T-helper 9 cell (primary cell): ENCODE results near the gene SRP68.

Source experiments
- DNase-seq: peaks from one replicate; pipeline ENCODE4 v3.0.0-alpha.2; 2020

Gene SRP68

DNA sequence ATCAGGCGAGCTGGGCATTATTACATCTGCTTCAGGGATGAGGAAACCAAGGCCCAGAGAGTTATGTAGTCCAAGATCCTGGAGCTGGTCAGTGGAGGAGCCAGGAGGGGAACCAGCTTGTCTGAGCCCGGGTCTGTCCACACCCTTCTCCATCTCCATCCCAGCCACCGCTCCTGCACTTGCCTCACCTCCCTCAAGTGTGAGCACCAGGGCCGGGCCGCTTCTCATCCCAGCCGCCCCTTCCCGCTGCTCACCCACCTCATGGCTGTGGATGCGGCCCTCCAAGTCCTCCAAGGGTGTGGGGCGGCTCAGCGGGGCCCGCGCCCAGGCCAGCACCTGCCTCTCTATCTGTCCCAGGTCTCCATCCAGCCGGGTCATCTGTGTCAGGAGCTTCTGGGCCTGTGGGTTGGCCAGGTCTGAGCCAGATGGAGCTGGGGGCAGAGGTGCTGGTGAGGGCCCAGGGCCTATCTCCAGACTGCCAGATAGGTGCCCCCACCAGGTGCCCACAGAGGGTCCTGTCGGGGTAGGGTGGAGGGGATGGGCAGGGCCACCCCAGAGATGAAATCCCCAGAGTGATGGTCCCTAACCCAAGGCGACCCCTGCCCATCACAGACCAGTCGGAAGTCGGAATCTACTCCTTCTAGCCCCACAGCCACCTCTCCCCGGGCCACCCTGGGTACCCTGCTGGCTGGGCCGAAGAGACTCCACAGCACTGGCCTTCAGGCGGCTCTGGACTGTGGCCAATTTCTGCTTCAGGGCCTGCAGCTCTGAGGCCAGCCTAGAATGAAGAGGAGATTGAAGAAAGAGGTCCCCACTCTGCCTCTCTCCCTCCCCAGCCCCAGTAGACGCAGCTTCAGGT lies 54.6 kb downstream of the SRP68 start:
- no peak for DNase-seq

GRCh38 chr17:76014925-76015261 lies 57.4 kb downstream of the SRP68 start:
- no peak for DNase-seq

DNA sequence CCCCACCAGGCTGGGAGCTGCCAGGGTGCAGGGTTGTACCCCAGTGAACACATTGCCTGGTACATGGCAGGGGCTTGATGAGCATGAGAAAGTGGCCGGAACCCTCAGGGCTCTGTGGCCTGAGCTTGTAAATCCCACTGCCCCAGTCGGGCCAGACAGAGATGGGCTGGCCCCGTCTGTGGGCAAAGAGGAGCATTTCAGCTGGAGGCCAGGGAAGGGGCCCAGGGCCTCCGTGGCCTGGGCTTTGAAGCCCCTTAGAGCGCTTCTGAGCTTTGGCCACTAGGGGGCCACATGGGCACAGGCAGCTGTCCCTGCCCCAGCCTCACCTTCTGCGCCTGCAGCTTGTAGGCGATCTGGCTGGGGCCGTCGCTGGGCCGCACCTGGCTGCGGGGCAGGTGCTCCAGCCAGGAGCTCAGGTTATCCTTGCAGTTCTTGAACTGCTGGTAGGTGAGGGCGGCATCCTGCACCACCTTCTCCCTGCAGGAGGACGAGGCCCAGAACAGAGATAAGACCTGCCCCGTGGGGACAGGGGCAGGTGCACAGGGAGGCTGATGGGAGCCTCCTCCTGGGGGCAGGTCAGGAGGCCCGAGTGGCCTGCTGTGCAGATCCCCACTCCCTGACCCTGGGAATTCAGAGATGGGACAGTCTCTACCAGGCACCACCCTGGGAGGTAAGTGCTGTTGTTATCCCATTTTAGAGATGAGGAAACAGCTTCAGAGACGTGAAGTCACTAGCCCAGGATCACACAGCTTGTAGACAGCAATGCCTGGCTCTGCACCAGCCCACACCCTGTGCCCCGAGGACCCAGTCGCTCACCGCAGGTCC lies 58.0 kb downstream of the SRP68 start:
- peak; percentile 65 for DNase-seq

DNA sequence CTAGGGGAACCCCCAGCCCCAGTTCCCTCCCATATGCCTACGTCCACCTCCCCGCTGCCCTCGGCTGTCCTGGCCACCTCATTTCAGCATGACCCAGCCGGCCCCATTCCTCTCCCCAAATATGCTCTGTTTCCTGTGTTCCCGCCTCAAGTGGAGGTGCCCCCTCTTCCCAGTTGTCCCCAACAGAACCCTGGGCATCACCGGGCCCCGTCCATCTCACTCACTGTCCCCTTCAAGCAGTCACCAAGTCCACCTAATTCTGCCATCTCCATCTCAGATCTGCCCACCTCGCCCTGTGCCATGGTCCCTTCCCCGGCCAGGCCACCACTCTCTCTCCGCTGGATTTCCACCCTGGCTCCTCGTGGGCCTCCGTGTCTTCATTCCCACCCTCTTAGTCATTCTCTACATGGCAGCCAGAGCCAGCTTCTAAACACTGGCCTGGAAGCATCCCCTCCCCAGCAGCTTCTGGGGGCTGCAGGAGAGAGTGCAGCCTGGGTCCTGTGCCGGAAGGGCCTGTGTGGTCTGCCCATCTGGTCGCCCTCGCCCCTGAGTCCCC lies 58.9 kb downstream of the SRP68 start:
- DNase-seq, result no peak

GRCh38 chr17:76011951-76012350 lies 60.4 kb downstream of the SRP68 start:
- DNase-seq, result no peak

DNA sequence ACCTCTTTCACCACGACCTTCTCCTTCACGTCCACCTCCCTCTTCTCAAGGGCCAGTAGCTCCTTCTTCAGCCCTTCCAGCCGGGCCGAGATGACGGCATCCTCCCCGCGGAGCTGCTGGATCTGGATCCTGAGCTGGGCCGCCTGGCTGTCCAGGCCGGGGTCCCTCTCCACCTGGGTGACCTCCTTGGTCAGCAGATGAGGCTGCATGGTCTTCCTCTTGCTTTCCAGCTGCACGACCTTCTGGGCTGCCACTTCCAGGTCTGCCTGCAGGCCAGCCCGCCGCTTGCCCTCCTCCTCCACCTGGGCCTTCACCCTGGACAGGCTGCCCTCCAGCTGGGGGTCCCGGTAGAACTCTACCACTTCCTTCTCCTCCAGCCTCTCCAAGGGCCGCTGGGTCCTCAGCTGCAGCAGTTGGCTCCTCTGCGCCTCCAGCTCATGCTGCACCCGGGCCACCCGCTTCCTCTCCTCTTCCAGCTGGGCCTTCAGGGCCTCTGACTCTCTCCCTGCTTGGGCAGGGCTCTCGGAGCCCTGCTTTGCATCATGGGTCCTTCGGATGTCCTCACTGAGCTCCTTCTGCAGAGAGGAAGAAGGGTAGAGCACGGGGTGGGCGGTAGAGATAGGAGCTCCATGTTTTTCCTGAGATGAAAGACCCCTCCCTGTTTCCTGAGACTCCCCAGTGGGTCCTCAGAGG lies 62.2 kb downstream of the SRP68 start:
- DNase-seq, result no peak

- no peak for DNase-seq
These were observed 62.9 kb downstream of the SRP68 start for GRCh38 chr17:76009447-76009846.

GRCh38 chr17:76008630-76009425 lies 63.5 kb downstream of the SRP68 start:
- no peak for DNase-seq

DNA sequence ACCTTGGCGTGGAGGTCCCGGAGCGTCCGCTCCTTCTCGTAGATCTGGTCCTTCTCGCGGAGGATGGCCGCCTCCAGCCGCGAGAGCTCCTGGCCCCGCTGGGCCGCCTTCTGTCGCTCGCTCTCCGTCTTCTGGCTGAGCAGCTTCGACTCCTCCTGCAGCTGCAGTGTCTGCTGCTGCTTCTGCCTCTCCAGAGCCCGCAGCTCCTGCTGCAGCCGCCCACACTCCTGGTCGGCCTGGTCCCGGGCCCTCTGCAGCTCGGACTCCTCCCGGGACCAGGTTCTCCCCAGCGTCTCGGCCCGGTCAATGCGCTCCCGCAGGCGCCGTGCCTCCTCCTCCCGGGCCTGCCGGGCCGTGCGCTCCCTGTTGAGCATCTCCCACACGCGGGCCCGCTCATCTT lies 64.1 kb downstream of the SRP68 start:
- no peak for DNase-seq

DNA sequence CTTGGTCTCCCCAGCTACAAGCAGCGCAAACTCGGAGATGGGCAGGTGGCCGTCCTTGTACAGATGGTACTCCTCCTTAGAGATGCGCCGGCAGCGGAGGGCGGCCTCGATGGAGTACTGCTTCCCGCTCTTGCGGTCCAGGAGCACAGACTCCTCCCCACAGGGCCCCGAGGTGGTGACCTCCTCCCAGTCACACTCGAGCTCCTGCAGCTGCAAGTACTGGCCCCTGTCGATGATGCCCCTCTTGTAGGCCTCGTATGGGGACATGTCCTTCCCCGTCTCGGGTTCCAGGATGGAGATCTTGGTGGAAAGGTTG lies 64.5 kb downstream of the SRP68 start:
- DNase-seq, result no peak

DNA sequence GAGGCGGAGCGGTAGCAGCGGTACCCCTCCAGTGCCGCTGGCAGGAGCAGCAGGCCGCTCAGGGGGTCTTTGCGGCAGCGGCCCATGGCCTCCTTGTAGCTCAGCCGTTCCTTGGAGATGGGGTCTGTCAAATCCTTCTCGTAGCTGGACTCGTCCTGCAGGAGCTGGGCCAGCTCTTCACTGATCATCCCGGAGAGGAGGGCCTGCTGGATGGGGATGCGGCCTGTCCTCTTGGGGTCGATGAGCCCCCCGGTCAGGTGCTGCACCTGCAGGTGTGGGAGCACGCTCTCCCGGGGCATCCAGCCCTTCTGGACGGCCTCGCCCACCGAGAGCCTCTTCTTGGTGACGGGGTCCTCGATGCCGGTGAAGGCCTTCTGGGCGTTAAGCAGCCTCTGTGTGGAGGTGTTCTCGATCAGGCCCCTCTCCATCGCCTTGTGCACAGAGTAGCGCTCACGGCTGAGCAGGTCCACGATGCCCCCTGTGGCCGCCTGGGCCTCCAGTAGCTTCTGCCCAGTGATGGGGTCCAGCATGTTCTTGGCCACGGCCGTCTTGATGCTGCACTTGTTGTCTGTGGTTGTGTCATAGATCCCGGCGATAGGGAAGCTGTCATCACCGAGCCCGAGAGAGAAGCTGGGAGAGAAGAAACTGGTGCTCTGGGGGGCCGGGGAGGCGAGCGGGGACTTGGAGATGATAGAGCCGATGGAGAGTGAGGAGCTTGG lies 65.0 kb downstream of the SRP68 start:
- no peak for DNase-seq

DNA sequence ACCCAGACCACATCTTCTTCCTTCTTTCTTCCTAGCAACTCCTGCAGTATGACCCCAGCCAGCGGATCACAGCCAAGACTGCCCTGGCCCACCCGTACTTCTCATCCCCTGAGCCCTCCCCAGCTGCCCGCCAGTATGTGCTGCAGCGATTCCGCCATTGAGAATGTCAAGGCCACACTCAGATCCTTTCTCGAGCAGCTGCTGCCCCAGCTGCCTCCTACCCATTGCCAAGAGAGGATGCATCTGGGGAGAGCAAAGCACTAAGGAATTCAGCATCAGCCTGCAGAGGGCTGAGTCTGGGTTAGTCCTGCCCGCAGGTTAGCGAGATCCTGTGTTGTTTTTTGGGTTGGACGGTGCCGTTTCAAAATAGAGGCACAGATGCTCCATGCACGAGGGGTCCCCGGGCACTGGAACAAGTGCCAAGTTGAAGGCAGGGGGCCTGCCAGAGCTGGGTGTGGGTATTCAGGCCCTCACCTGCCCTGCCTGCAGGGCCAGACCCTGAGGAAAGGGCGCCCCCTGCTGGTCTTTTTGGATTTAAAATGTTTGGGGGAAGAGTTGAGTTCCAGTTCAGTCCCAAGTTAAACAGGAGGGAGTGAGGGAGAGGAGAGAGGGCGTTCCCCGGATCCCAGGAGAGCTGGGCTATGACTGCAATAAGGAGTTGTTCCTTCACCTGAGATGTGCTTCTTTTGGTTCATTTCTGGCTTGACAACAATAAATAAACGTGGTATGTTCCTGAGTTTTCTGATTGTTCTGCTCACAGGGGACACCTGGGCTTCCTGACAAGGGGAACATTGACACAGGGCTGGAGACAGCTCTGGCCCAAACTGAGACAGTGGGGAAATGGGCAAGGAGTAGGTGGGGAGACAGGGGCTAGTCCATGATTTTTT lies 66.8 kb downstream of the SRP68 start:
- DNase-seq, result peak; percentile 83

DNA sequence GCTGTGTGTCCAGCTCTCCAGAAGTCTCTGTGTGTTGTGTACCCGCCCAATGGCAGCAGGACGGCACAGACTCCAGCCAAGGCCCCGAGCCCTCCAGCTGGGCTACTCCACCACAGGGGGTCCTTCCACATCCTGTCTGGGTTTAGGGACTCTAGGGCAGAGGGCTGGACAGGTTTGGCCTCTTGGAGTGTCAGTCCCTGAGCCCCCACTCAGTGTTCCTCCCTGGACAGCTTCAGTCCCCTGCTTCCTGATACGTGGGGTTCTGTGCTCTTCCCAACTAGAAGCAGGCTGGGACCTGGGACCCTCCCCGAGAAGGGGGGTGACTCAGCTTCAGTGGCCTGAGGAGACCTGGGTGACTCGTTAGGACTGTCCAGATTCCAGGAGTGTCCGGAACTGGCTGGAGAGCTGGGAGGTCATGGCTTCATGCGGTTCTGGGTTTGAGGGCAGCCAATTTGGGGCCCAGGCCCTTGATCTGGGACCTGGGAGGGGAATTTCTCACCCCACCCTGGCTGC lies 67.5 kb downstream of the SRP68 start:
- no peak for DNase-seq

GRCh38 chr17:76003915-76004314 lies 68.4 kb downstream of the SRP68 start:
- DNase-seq, result no peak

DNA sequence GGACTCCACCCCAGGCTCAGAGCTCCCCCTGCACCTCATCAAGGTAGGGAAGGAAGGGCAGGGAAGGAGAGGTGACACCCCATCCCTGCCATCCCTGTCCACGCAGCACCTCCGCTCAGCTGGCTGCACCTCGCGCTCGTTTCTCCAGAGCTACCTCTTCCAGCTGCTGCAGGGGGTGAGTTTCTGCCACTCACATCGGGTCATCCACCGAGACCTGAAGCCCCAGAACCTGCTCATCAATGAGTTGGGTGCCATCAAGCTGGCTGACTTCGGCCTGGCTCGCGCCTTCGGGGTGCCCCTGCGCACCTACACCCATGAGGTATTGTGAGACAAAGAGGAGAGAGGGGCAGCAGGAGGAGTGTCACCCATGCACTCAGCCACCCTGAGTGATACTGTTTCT lies 70.2 kb downstream of the SRP68 start:
- no peak for DNase-seq

- DNase-seq, result no peak
These were observed 71.4 kb downstream of the SRP68 start, which contains the start of gene CDK3 for GRCh38 chr17:76000755-76001521. Gene CDK3, plus strand, starts transcription at chr17:76000855. Its CDS starts 571 bp downstream, at chr17:76001426.

DNA sequence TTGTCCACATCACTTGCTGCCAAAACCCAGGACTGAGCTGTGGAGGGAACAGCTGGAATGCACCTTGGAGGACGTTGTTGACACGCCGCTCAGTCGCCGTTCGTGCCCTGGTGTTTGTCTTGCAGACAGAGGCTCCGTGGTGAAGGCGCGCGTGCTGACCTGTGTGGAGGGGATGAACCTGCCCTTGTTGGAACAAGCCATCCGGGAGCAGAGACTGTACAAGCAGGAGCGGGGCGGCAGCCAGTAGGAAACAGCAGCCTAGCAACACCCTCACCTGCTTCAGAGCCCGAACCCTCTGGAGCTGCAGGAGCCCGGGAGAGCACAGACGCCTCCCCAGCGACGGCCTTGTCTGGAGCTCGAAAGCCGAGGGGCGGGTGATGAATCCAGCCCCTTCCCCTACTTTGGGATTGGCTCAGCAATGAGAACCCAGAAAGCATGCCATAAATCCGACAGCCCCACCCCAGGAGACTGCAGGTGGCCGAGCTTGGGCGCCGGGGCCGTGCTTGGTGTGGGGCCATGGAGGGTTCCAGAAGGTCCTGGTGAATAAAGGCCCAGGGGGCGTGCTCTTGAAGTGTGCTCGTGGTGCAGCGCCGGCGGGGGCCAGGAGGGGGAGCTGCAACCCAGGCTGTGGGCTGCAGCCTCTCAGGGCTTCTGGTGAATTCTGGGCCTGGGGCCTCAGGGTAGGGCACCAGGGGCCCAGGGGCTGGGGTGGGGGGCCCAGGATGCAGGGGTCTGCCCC lies 72.1 kb downstream of the SRP68 start:
- DNase-seq, result peak; percentile 61

DNA sequence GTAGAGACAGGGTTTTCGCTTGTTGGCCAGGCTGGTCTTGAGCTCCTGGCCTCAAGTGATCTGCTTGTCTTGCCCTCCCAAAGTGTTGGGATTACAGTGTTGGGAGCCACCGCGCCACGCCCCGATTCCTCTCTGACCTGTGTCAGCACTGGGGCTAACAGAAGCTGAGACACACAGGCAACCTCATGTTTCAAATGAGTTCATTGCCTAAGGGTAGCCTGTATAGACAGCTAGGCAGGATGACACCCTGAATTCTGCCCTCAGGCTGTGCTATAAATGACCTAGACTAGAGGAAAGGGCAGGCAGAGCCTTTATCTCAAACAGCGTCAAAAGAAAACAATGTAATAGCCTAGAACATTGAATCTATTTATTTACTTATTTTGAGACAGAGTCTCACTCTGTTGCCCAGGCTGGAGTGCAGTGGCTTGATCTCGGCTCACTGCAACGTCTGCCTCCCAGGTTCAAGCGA lies 74.0 kb downstream of the SRP68 start:
- no peak for DNase-seq
